ENCODE results near the gene PTPA. TPM values are rescaled to one million over a fixed set of nuclear protein-coding genes. Genes with fewer than 3 reads are reported as not detected.

The PTPA gene
- total and polyA plus RNA-seq, 2 of the 4 experiments (the other 2 are of a cell fraction): 124 to 149 TPM

DNA sequence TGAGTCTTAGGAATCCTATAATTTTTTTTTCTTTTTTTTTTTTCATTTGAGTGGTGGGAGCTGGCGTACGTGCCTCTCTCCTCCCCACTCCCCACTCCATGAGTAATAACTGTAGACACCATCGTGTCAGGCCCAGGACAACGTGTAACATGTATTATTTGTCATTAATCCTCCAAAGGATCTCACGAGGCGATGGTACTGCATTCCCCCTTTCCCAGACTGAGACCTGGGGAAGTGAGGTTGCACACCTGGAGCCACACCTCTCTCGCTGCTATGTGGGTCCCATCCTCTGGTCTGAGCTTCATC lies 73.0 kb downstream of the PTPA start:
- no peak for TF ChIP-seq RFX5 (IDR thresholded peaks at IDR 0.05; ENCODE audit: low read depth, low read length)
- TF ChIP-seq MAZ (IDR thresholded peaks at IDR 0.05; ENCODE audit: borderline replicate concordance, low read depth, low read length): no peak
- TF ChIP-seq MXI1 (IDR thresholded peaks at IDR 0.05; ENCODE audit: borderline replicate concordance, low read depth, low read length): no peak
- TF ChIP-seq, protein P1, sequence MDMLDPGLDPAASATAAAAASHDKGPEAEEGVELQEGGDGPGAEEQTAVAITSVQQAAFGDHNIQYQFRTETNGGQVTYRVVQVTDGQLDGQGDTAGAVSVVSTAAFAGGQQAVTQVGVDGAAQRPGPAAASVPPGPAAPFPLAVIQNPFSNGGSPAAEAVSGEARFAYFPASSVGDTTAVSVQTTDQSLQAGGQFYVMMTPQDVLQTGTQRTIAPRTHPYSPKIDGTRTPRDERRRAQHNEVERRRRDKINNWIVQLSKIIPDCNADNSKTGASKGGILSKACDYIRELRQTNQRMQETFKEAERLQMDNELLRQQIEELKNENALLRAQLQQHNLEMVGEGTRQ (IDR thresholded peaks at IDR 0.05; ENCODE audit: low read depth, low read length): no peak
- no peaks in the 10 kb centered on the region for H3K79me1 ChIP-seq (ENCODE audit: low read depth in 1 of 2, low read length in 2 of 2)
- peak overlapping the region; percentile 47; the same call in 1 of the 2 replicates for H2AK5ac ChIP-seq (ENCODE audit: low read depth, low read length)
- H4K5ac ChIP-seq (ENCODE audit: low read depth, low read length): no peak overlapping the region
- H2AFZ ChIP-seq (replicated peaks; ENCODE audit: low read length, poor library complexity): peak overlapping the region; percentile 38
- H3K27me3 ChIP-seq (ENCODE audit: control insufficient read depth, insufficient read depth, low read length): no peaks in the 10 kb centered on the region
- WGBS, 2 experiments (ENCODE audit: extremely low coverage in 2 of 2, insufficient read length in 1 of 2): 52% methylated on average over 3 of the region's 7 CpGs; no CpG with 5 or more reads in 1 of the 2 experiments
- no peak overlapping the region for H3K18ac ChIP-seq (ENCODE audit: low read depth, low read length)
- CTCF ChIA-PET: interaction anchor here (1.2 kb wide), 1 partner anchor 10 kb away, joined by 3 read pairs; no protein-coding TSS in a partner anchor
- no peak overlapping the region for H2BK5ac ChIP-seq (ENCODE audit: low read depth, low read length, poor library complexity, severe bottlenecking)
- no peak overlapping the region for H3K23ac ChIP-seq (ENCODE audit: low read depth, low read length)
- H3K4me1 ChIP-seq (ENCODE audit: control insufficient read depth, insufficient read depth, low read length): no peaks in the 10 kb centered on the region
- H2BK120ac ChIP-seq (ENCODE audit: low read depth, low read length): no peak overlapping the region
- peaks cover 3% of the 10 kb centered on the region; the same call in 1 of the 2 replicates for H3K9me3 ChIP-seq (ENCODE audit: control insufficient read depth, insufficient read depth, low read length)
- H2AK9ac ChIP-seq (replicated peaks; ENCODE audit: low read depth, low read length, poor library complexity): no peak overlapping the region
- H2BK15ac ChIP-seq (ENCODE audit: low read depth, low read length): no peak overlapping the region
- DNase-seq (no peak), ATAC-seq (ENCODE audit: low read depth) (no peak)
- peak overlapping the region in 1 of 2 experiments; percentile 55; a peak in 1 of 4 replicates for H4K8ac ChIP-seq (ENCODE audit: low read depth in 2 of 2, low read length in 2 of 2)
- no peak overlapping the region for H4K91ac ChIP-seq (ENCODE audit: insufficient read depth, low read depth, low read length)
- no TSS peak for BruUV-seq (replicated peaks)
- H3K56ac ChIP-seq (ENCODE audit: extremely low read depth, insufficient read depth, low read length): no peak overlapping the region
- in situ Hi-C loops (cut with MboI; ENCODE audit: low sequenced_read_pairs): no loop called here
- no peaks in the 10 kb centered on the region for H3K36me3 ChIP-seq (ENCODE audit: control insufficient read depth, insufficient read depth, low read length)
- H3K9ac ChIP-seq (ENCODE audit: low read depth, low read length): no peak overlapping the region
- H2BK20ac ChIP-seq (ENCODE audit: low read depth, low read length): no peak overlapping the region
- POLR2A ChIA-PET (ENCODE audit: unreplicated experiment): interaction anchor here (0.5 kb wide), 1 partner anchor 123 kb away, joined by 3 read pairs; no protein-coding TSS in a partner anchor
- no peak overlapping the region for H3K14ac ChIP-seq (replicated peaks; ENCODE audit: low read depth, low read length)
- no peak overlapping the region for H3K4ac ChIP-seq (ENCODE audit: low read depth, low read length)
- no peak overlapping the region for H3K4me3 ChIP-seq (ENCODE audit: insufficient read depth, low read depth, low read length)
- H4K20me1 ChIP-seq (ENCODE audit: insufficient read depth, low read length): no peaks in the 10 kb centered on the region
- peaks cover 6% of the 10 kb centered on the region for H3K9me1 ChIP-seq (ENCODE audit: insufficient read depth, low read length)
- intact Hi-C loops (cut with micrococcal nuclease): no loop called here
- H3K27ac ChIP-seq (ENCODE audit: insufficient read depth, low read length): no peak overlapping the region
- dilution Hi-C loops (cut with HindIII; ENCODE audit: low sequenced_read_pairs, unreplicated experiment): no loop called here
- no peak overlapping the region for H3K4me2 ChIP-seq (ENCODE audit: low read depth, low read length)

All from IMR-90 (cell line).